Stimulated activated CD8-positive, alpha-beta memory T cell treated with anti-CD3 and anti-CD28 coated beads, Interleukin-12 subunit alpha, Interleukin-12 subunit beta, amount 100 ng/mL, for 1 hour (primary cell): ENCODE measurements around the gene DPY30.

ENCODE experiments used
- DNase-seq: peaks from one replicate; pipeline ENCODE4 v3.0.0-alpha.2; 2020; ENCODE audit warnings: low read depth

DPY30 gene

DNA sequence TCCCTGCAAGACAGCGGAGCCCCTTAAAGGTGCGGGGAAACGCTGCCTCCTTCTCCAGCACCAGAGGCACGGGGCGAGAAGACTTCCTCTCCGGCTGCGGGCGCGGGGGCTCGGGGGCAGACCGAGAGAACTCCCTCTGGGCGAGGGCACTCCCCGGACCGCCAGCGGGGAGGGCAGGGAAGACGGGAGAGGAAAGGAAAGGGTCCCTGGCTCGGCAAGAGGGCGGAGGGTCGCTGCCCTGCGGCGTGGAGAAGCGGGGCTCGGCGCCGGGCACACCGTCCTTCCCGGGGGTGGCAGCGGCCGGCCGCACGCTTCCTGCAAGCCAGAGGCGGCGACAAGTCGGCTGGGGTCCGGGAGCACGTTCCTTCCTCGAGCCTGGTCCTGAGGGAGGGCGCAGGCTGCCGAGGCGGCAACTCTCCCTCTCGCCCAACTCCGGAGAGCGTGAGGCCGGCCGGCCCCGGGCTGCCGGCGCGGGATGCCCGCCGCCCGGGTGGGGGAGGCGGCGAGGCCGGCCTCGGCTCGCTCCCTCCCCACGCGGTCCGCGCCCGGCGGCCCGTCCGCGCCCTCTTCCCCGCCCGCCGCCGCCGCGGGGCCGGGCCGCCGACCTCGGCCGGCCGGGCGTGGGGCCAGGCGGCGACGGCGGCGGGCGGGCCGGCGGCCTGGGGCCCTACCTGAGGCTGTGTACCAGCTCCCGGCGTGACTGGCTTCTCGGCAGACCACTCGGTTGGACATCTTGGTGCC lies 29.9 kb downstream of the DPY30 start:
- peak; percentile 7 for DNase-seq

DNA sequence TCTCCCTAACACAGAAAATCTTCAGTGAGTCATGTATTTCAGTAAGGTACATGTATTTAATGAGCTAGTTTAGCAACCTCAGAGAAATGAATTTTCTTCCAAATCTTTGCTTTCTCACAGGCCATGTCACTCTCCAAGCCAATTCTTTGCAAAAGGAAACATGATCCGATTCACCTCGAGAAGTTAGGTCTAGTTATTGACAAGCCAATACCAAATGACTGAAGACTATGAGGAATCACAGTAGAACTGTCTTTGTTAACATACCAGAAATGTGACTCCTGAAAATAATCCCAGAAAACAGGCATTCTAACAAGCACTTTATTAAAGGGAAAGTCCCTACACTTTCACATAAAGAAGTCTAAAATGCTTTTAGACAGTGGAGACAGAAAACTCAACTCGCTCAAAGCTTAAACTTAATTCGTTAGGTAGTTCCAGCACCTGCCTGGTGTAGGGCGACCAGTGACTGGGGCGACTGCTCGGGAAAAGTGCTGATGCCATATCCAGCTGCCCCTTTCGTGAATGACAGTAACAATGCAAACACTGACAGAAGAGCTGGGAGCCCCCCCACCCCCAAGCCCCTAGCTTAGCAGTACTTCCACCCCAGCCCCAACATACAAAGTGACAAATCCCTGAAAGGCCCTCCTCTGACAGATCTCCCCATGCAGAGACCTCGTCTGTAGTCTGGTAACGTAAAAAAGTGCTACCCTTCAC lies 30.6 kb downstream of the DPY30 start:
- peak; percentile 1 for DNase-seq

DNA sequence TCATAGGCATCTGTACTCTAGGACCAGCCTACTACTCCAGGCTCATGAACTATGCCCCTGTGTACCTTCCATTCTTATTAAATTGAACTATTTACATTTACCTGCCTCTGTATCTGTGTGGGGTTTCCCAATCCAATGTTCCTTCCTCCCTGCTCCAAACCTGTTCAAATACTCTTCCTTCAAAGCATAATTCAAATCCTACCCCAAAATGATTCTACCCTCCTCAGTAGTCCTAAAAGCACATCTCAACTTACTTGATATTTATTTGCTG lies 32.5 kb downstream of the DPY30 start:
- DNase-seq = no peak

DNA sequence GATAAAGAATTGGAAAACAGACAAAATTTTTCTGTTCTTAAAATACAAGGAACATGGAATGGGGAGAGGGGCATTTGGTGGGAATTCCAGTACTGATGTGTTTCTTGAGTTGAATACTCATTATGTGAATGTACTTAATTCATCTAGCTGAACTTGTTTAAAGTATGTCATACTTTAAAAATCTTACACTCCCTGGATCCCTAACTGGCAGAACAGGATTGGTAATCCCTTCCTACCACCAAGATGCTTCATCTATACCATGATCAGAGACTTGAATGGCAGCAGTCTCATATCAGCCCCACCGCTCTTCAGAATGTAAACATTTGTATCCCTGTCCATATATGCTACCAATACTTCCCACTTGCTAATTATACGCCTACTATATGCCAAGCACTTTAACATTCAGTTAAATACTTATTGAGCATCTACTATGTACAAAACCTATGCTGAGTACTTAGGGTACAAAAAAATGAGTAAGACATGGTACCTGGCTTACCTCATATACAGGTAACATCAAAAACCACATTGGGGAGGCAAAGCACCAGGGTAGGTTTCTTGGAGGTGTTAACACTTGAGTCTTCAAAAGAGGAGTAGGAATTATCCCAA lies 34.1 kb downstream of the DPY30 start:
- no peak for DNase-seq

DNA sequence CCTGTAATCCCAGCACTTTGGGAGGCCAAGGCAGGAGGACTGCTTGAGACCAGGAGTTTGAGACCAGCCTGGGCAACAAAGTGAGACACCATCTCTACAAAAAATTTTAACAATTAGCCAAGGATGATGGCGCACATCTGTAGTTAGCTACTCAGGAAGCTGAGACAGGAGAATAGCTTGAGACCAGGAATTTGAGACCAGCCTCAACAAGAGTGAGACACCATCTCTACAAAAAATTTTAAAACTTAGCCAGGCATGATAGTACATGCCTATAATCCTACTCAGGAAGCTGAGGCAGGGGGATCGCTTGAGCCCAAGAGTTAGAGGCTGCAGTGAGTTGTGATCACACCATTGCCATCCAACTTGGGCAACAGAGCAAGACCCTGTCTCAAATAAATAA lies 35.8 kb downstream of the DPY30 start:
- no peak for DNase-seq

DNA sequence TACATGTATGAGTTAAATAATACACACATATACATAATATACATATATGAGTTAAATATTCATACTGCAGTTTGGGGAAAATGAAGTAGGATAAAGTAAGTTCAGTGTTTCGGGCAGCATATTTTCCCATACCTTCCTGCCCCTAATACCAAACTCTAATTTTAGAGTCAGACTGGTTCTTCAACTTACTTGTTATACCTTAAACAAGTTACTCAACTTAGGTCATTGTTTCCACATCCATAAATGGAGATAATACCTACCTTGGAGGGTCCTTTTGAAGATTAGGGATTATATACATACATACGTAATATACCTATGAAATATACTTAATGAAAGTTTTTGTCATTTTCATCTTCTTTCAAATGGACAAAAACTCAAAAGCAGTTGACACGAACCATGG lies 37.2 kb downstream of the DPY30 start:
- no peak for DNase-seq

DNA sequence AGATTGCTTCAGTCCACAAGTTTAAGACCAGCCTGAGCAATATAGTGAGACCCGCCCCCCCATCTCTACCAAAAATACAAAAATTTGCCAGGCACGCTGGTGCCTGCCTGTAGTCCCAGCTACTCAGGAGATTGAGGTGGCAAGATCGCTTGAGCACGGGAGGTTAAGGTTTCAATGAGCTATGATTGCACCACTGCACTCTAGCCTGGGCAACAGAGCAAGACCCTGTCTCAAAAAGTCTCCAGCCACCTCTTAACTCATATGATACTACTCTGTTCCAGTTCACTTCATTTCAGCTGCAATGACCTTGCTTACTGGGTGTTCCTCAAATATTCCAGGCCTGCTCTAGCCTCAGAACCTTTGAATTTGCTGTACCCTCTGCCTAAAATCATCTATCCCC lies 40.2 kb downstream of the DPY30 start:
- no peak for DNase-seq

DNA sequence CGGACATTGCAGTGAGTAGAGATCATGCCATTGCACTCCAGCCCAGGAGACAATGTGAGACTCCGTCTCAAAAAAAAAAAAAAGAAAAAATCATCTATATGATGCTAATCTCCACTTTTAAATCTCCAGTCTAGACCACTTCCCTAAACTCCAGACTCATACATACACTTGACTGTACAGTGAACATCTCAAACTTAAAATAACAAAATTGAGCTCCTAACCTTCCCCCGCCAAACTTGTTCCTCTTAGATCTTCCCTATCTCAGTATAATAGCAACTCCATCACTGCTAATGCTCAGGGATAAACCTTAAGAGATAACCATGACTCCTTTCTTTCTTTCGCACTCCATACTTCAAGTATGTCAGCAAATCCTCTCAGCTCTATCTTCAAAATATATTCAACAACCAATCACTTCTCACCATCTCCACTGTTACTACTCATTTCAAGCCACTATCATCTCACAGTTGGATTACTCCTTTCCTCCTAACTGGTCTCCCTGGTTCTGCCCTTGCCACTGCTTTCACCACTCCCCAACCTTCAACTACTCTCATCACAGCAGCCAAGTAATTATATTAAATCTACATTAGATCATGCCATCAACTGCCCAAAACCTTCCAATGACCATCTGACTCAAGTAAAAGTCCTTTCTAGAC lies 40.7 kb downstream of the DPY30 start:
- DNase-seq = no peak

DNA sequence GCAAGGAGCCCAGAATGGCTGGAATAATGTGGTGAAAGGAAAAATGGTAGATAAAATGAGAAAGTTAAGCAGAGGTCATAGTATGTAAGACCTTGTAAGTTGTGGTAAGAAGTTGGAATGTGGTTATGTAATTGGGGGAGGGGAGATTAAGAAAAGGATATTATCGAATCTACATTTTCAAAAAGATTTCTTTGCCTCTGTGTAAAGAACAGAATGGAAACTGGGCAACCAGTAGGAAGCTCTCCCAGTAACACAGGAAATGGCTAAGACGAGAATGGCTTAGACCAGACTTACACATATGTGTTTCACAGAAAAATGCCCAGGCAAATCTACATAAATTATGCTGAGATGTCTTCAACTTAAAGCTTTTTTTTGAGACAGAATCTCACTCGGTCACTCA lies 42.0 kb downstream of the DPY30 start:
- no peak for DNase-seq

DNA sequence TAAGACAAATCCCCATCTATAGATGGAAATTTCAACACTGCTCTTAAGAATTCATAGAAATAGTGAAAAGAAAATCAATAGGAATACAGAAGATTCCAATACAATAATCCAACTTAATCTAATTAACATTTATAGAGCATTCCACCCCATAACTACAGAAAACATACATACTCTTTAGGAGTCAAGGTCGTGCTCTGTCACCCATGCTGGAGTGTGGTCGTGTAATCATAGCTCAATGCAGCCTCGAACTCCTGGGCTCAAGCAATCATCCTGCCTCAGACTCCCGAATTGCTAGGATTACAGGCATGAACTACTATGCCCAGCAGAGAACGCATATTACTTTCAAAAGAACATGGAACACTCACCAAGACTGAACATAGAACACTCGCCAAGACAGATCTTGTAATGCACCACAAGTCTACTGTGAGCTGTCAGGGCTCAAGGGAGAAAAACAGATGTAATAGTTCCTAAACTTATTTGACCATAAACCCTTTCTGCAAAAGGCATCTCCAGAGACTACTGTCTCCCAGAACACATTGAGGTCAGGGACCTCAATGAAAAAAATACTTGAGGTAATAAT lies 42.9 kb downstream of the DPY30 start:
- no peak for DNase-seq

DNA sequence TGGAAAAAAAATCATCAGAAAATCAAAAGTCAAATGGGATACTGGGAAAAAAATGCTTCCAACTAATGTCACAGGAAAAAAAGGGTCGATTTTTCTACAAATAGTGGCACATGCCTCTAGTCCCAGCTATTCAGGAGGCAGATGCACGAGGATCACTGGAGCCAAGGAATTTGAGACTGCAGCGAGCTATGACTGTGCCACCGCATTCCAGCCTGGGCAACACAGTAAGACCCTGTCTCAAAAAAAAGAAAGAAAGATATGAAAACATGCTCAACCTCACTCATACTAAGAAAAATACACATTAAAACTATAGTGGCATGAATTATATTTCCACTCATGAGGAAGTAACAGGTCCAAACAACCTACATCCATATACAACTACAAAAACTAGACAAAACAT lies 46.7 kb downstream of the DPY30 start:
- DNase-seq = no peak

DNA sequence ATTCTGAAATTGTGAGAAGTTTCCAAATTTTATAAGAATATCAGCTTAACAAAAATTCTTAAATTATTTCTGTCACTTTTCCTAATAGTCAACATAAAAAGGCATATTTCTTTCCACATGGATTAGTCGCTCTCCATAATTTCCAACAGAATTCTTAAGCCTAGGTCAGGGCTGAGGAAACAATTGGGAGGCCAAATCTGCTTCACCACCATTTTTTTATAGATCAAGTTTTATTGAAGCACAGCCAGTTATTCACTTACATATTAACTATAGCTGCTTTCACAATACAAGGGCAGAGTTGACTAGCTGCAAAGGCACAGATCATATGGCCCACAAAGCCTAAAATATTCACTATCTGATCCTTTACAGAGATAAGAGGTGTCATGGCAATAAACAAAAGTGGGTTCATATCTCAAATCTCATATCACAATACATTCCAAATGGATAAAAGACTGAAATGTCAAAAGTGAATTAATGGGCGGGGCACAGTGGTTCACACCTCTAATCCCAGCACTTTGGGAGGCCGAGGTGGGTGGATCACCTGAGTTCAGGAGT lies 47.5 kb downstream of the DPY30 start:
- DNase-seq = no peak

DNA sequence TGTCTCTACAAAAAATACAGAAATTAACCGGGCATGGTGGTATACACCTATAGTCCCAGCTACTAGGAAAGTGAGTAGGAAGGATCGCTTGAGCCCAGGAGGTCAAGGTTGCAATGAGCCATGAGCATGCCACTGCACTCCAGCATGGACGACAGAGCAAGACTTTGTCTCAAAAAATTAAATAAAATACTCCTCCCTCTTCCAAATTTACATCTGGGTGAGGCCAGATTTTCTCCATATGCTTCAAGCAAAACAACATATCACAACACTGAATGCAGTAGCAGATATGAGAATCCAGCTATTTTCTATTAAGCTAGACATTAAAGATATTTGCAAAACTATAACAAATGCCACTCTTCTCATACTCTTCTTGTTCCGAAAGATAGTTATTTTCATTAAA lies 49.7 kb downstream of the DPY30 start:
- no peak for DNase-seq

DNA sequence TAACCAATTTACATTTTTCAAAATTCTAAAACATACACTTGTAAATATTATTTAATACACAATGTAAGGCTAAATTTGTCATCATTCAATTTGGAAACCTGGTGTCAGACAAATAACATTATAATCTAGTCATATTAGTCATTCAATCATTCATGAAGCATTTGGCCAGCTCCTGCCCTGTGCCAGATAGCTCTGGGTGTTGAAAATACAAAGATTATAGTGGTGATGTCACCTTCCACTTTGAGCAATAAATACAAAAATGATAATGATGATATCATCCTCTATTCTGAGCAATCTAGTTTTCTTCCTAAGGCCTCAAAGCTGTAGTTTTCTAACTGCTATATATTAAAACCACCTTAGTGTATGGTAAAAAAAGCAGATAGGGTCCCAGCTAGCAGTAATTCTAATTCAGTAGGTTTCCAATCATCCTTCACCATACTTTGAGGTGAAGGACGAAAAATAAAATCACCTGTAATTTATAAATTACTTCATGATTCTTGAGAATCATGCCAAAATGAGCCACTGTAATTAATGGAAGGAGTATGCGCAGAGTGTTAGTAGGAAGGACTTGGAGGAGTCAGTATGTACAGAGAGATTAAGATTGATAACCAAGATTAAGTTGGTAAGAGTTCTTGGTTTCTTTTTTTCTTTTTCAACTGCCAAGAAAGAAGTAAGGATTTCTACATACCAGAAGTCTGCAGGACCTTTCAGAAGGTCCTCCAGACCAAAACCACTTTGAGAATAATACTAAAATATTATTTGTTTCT lies 52.0 kb downstream of the DPY30 start:
- DNase-seq = no peak

DNA sequence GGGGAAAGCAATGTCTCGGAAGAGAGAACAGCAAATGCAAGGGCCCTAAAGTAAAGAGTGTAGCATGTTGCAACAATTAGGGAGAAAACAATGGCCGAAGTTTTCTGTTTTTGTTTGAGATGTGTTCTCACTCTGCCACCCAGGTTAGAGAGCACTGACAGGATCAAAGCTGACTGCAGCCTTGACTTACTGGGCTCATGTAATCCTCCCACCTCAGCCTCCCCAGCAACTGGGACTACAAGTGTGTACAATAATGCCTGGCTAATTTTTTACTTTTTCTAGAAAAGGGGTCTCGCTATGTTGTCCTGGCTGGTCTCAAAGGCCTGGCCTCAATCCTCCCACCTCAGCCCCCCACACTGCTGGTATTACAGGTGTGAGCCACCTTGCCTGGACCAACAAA lies 52.7 kb downstream of the DPY30 start:
- DNase-seq = no peak

DNA sequence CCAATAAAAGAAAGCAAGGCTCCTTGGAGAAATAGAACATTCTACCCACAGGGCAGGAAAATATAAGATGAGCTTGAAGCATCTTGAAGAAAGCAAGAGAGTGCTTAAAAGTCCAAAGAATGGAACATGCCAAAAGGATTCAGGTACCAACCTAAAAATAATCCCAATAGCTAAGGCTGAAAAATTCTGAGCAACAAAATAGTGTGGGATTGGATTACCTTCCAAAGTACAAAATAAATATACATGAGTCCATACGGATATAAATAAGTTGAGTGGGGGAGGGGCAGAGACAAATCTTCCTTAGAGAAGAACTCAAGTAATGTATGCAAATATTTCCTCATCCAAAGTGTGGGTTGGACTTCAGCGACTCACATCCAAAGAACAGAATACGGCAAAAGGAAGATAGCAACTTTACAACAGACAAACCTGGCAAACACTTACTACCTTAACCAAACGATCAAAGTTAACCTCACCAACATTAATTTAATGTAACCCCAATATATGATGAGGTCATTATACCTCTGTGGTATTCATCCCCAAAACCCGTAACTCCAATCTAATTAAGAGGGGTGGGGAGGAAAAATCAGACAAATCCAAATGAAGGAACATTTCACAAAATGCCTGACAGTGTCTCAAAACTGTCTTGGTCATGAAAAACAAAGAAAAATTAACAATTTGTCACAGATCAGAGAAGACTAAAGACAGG lies 55.7 kb downstream of the DPY30 start:
- no peak for DNase-seq

DNA sequence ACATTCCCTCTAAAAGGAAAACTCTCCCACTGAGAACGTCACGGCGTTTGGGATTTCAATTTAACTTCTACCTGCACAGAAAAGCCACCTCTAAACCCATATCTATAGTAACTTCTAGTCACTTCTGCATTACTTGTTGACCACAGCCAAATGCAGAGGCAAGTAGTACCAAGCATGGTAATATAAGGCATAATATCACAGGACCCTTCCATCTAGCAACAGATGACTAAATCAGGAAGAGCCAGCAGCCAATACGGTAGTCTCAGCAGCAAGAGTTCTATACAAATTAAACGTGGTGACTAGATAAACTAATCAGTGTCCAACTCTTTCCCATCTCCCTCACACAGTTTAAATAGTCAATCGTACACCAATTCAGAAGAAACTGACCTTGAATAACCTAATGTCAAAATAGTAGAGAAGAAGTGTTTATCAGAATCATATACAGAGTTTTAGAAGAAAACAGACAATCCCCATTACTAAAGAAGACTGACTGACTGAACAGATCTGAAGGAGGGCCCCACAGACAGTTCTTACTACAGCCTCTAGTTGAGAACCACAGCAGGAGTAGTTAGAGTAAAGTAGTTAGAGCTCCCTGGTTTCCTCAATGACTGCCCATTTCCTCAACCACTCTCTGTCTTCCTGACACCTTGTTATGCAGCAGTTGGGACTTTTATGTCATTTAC lies 58.8 kb downstream of the DPY30 start:
- DNase-seq = no peak

DNA sequence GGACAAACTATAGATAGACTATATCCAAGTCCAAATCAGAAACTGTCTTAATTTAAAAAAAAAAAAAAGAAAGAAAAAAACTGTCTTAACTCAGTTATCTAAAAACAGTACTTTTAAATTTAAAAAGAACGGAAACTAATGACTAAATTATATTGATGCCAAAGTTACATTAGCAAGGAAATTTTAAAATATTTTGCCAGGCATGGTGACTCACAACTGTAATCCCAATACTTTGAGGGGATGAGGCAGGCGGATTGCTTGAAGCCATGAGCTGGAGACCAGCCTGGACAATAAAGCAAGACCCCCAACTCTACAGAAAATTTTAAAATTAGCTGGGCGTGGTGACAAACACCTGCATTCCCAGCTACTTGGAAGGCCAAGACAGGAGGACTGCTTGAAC lies 59.6 kb downstream of the DPY30 start:
- DNase-seq = no peak

DNA sequence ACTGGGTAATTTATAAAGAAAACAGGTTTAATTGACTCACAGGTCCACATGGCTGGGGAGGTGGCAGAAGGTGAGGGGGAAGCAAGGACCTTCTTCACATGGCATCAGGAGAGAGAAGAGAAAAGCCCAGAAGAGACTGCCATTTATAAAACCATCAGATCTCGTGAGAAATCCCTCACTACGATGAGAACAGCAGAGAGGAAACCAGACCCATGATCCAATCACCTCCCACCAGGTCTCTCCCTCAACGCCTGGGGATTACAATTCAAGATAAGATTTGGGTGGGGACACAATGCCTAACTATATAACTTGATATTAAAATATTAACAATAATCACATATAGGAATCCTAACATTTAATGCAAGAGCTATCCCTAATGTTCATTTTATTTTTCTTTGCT lies 60.6 kb downstream of the DPY30 start:
- no peak for DNase-seq

DNA sequence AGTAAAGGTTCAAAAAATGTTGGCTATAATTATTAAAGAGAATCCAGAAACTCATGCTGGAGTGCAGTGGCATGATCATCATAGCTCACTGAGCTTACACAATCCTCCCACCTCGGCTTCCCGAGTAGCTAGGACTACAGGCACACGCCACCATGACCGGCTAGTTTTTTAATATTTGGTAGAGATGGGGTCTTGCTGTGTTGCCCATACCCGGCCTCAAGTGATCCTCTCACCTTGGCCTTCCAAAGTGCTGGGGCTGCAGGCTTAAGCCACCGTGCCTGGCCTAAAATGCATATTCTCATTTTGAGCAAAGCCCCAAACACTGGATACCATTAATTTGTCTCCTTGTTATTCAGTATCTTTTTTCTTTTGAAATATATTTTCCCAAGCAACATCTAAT lies 61.2 kb downstream of the DPY30 start:
- no peak for DNase-seq
